Hepatocyte (in vitro differentiated cells): ENCODE data around the gene BAHCC1. TPM values are rescaled to one million over a fixed set of nuclear protein-coding genes. Genes with fewer than 3 reads are reported as not detected.

ENCODE experiments used
- DNase-seq: peaks from one replicate; pipeline ENCODE4 v3.0.0-alpha.2; 2016; ENCODE audit warnings: low spot score
- H2AFZ ChIP-seq: fragments of 200-600 bp; sonication (generic); 2 replicates; pipeline ENCODE4 v1.6.0; 2016; ENCODE audit warnings: antibody characterized with exemption, mild to moderate bottlenecking
- H3K27ac ChIP-seq: fragments of 200-600 bp; sonication (generic); 2 replicates; pipeline ENCODE4 v1.5.1; 2016; ENCODE audit warnings: mild to moderate bottlenecking
- H3K27me3 ChIP-seq: fragments of 200-600 bp; sonication (generic); 2 replicates; pipeline ENCODE4 v1.6.1; 2016
- H3K36me3 ChIP-seq: fragments of 200-600 bp; sonication (generic); replicated peaks from 2 replicates; pipeline ENCODE4 v1.5.1; 2016; ENCODE audit warnings: low read depth; ENCODE audit not compliant: insufficient read depth
- H3K4me1 ChIP-seq: fragments of 200-600 bp; sonication (generic); 2 replicates; pipeline ENCODE4 v1.5.1; 2016; ENCODE audit warnings: mild to moderate bottlenecking, moderate library complexity; ENCODE audit not compliant: insufficient read depth
- H3K4me2 ChIP-seq: fragments of 200-600 bp; sonication (generic); 2 replicates; pipeline ENCODE4 v1.6.0; 2016
- H3K4me3 ChIP-seq: fragments of 200-600 bp; sonication (generic); 2 replicates; pipeline ENCODE4 v1.5.1; 2016; ENCODE audit warnings: mild to moderate bottlenecking
- H3K79me2 ChIP-seq: fragments of 200-600 bp; sonication (generic); 2 replicates; pipeline ENCODE4 v1.6.0; 2017; ENCODE audit warnings: mild to moderate bottlenecking
- H3K9me2 ChIP-seq: fragments of 200-600 bp; sonication (generic); replicated peaks from 2 replicates; pipeline ENCODE4 v1.6.0; 2017; ENCODE audit warnings: mild to moderate bottlenecking; ENCODE audit not compliant: insufficient read depth
- H3K9me3 ChIP-seq: fragments of 200-600 bp; sonication (generic); 2 replicates; pipeline ENCODE4 v1.5.1; 2016; ENCODE audit warnings: low read depth, mild to moderate bottlenecking
- H4K20me1 ChIP-seq: fragments of 200-600 bp; sonication (generic); 2 replicates; pipeline ENCODE4 v1.6.0; 2016; ENCODE audit warnings: mild to moderate bottlenecking; ENCODE audit not compliant: insufficient read depth, poor library complexity, severe bottlenecking
- EZH2 ChIP-seq: fragments of 200-600 bp; sonication (generic); IDR thresholded peaks from 2 replicates; pipeline ENCODE4 v1.6.1; 2016; ENCODE audit warnings: antibody characterized with exemption, mild to moderate bottlenecking, borderline replicate concordance
- EZH2phosphoT487 ChIP-seq: fragments of 200-600 bp; sonication (generic); IDR thresholded peaks from one replicate; pipeline ENCODE4 v1.6.1; 2018; ENCODE audit warnings: antibody characterized with exemption, mild to moderate bottlenecking, low read depth, moderate library complexity; ENCODE audit not compliant: unreplicated experiment, severe bottlenecking
- WGBS: methylation state at CpG from one replicate; pipeline ENCODE4 v1.1.6; 2016; ENCODE audit warnings: low lambda C conversion rate; ENCODE audit errors: missing lambda C conversion rate; 5-methylcytosine and 5-hydroxymethylcytosine counted together
- polyA plus RNA-seq: library from polyadenylated mRNA; unstranded; fragments of >200 nt; fragmentation: Nextera tagmentation; extraction: Ambion mirVana; gene quantifications from 2 replicates; pipeline ENCODE4 v1.2.1, GENCODE V29; 2016
- total RNA-seq: library from RNA; depleted of rRNA; stranded (reverse); fragments of >200 nt; gene quantifications from 2 replicates; pipeline ENCODE4 v1.2.3, GENCODE V29; 2014
- TF ChIP-seq, protein P1 (sequence below): fragments of 200-600 bp; sonication (generic); IDR thresholded peaks from 2 replicates; pipeline ENCODE4 v1.5.1; 2016; ENCODE audit warnings: antibody characterized with exemption, mild to moderate bottlenecking; ENCODE audit not compliant: poor library complexity

The BAHCC1 gene
- total and polyA plus RNA-seq, 2 experiments from 2014 or later = 6.4 to 6.6 TPM

DNA sequence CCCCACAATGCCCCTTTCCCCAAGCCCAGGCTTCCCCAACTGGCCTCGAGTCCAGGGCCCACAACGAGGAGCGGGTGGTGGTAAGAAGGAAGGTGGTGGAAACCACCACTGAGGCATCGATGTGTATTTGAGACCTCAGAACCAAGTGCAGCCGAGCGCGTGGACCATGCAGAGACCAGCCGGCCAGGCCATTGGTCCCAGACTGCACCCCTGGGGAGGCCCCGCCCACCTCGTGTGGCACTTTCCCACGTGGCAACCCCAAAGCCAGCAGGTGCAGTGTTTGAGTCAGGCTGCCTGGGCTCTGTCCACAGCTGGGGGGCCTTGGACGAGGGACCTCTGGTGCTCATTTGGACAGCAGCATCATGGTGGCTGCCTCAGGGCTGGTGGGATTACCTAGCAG is 28.1 kb upstream of the BAHCC1 start:
- WGBS = 90% methylated on average over 12 of the region's 12 CpGs
- Histone ChIP-seq H3K4me2 (no peak overlapping the region), H3K27ac (no peak overlapping the region), H2AFZ (no peak overlapping the region), H3K9me3 (no peaks in the 10 kb centered on the region), H3K36me3 (no peaks in the 10 kb centered on the region), H3K4me1 (peaks cover 15% of the 10 kb centered on the region), H3K79me2 (no peaks in the 10 kb centered on the region), H3K9me2 (no peaks in the 10 kb centered on the region), H4K20me1 (no peaks in the 10 kb centered on the region), H3K4me3 (no peak overlapping the region), H3K27me3 (no peaks in the 10 kb centered on the region)
- no peak for TF ChIP-seq EZH2phosphoT487
- no peak for TF ChIP-seq EZH2
- TF ChIP-seq, protein P1, sequence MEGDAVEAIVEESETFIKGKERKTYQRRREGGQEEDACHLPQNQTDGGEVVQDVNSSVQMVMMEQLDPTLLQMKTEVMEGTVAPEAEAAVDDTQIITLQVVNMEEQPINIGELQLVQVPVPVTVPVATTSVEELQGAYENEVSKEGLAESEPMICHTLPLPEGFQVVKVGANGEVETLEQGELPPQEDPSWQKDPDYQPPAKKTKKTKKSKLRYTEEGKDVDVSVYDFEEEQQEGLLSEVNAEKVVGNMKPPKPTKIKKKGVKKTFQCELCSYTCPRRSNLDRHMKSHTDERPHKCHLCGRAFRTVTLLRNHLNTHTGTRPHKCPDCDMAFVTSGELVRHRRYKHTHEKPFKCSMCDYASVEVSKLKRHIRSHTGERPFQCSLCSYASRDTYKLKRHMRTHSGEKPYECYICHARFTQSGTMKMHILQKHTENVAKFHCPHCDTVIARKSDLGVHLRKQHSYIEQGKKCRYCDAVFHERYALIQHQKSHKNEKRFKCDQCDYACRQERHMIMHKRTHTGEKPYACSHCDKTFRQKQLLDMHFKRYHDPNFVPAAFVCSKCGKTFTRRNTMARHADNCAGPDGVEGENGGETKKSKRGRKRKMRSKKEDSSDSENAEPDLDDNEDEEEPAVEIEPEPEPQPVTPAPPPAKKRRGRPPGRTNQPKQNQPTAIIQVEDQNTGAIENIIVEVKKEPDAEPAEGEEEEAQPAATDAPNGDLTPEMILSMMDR = no peak
- no peak for DNase-seq

DNA sequence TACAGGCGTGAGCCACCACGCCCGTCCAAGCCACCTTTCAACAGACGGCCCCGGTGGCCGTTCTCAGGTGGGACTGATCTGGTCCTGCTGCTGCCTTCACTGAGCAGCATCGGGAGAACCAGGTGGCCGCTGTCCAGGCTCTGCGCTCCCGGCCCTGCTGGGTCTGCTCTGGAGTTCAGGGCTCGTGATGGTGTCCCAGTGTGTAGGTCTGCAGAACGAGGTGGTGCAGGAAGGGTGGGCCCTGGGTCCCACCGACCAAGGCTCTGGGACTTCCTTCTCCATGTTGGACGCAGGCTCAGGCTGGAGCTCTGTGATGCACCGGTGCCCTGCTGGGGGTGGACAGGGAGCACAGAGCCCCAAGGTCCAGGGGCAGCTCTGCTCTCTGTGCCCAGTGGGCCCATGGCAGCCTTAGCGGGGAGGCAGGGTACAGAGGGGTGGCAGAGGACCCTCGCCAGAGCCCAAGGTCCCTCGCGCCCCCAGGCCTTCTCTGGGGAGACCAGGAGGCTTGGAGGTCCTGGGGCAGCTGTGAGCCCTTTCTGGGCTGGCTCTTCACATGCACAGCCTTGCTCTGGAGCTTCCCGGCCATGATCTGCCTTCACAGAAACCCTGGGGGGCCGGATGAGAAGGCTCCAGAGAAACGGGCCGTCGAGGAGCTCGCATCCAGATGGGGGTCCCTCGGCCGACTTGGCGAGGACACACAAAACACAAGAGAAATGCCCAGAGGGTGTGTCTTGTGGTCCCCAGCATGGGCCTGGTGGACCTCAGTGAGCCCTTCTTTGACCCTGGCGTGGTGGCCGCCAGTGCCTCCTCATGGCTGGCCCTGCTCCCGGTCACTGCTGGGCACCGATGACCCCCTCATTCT is 26.9 kb upstream of the BAHCC1 start:
- Histone ChIP-seq H3K9me2 (no peaks in the 10 kb centered on the region), H3K4me1 (peaks cover 12% of the 10 kb centered on the region), H3K79me2 (no peaks in the 10 kb centered on the region), H3K27ac (no peak overlapping the region), H2AFZ (no peak overlapping the region), H3K4me3 (no peak overlapping the region), H3K9me3 (no peaks in the 10 kb centered on the region), H3K27me3 (no peaks in the 10 kb centered on the region), H3K36me3 (no peaks in the 10 kb centered on the region), H3K4me2 (no peak overlapping the region), H4K20me1 (no peaks in the 10 kb centered on the region)
- no peak for DNase-seq
- 94% methylated on average over 31 of the region's 32 CpGs for WGBS
- TF ChIP-seq EZH2 (no peak), EZH2phosphoT487 (no peak)

DNA sequence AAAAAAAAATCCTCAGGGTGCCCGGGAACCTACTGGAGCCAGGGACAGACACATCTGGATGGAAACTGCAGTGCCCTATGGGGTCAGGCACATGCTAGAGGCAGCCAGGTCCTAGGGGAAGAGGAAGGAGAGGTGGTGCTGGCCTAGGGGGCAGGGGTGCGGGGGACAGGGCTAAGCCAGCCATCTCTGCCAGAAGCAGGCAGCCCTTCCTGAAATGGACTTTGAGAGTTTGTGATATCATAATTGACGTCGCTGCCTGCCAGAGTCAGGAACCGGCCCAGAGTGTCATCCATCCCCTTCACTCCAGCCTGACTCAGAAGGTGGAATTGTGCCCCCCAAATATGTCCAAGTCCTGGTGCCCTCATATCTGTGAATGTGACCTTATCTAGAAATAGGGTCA is 25.0 kb upstream of the BAHCC1 start:
- WGBS = 87% methylated on average over 5 of the region's 5 CpGs
- H3K4me2 ChIP-seq = no peak overlapping the region
- no peaks in the 10 kb centered on the region for H4K20me1 ChIP-seq
- H3K27ac ChIP-seq = no peak overlapping the region
- H3K4me3 ChIP-seq = no peak overlapping the region
- H3K9me2 ChIP-seq = no peaks in the 10 kb centered on the region
- no peak overlapping the region for H2AFZ ChIP-seq
- TF ChIP-seq, protein P1 = no peak
- TF ChIP-seq EZH2 = no peak
- no peak for TF ChIP-seq EZH2phosphoT487
- no peaks in the 10 kb centered on the region for H3K27me3 ChIP-seq
- no peaks in the 10 kb centered on the region for H3K79me2 ChIP-seq
- H3K36me3 ChIP-seq = no peaks in the 10 kb centered on the region
- H3K4me1 ChIP-seq = peaks cover 10% of the 10 kb centered on the region
- H3K9me3 ChIP-seq = no peaks in the 10 kb centered on the region
- DNase-seq = no peak

DNA sequence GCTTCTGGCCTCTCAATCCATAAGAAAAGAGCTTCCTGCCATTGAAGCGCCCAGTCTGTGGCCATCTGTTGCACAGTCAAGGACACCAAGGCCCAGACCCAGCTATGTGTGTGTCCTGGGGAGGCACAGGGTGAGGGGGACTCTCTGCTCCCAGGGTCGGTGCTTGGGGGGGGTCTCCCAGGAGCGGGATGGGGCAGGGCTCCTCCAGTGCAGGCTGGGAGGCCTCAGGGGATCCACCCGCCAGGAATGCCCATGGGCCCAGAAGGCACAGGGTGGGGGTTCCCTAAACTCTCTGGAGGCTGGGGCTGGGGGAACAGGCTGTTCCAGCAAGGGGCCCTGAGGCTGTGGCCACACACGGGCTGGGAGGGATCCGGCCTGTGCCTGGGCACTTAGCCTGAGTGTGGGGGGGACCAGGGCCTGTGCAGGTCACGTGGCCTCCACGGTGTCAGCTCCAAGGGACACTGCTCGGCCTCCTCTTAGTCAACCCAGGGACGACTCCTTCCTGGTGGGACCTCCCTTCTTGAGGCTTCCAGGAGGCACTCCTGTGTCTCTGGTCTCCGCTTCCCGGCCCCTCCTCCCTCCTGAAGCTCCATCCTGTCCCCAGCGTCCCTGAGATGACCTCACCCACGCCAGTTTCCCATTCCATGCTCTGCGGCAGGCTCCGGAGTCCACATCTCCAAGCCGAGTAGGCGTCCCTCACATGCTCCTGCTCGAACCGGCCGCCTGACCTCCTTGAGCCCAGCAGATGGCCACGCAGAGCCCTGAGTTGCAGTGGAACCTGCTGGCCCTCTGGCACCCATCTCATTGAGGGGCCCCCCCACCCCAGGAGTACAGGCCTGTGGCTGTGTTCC is 23.1 kb upstream of the BAHCC1 start:
- Histone ChIP-seq H3K9me2 (no peaks in the 10 kb centered on the region), H3K27me3 (no peaks in the 10 kb centered on the region), H3K27ac (no peak overlapping the region), H3K36me3 (no peaks in the 10 kb centered on the region), H3K9me3 (no peaks in the 10 kb centered on the region), H3K4me2 (no peak overlapping the region), H2AFZ (no peak overlapping the region), H3K4me3 (no peak overlapping the region), H4K20me1 (no peaks in the 10 kb centered on the region), H3K4me1 (no peaks in the 10 kb centered on the region), H3K79me2 (no peaks in the 10 kb centered on the region)
- WGBS = 79% methylated on average over 21 of the region's 22 CpGs
- TF ChIP-seq, protein P1 = peak; percentile 30
- TF ChIP-seq EZH2phosphoT487 = no peak
- DNase-seq = peak; percentile 69
